HEK293 (cell line): ENCODE results near the gene SEMA4C.

Experiments used
- CTCF ChIA-PET: fragments of 350-600 bp; formaldehyde crosslinking; extraction: SDS; loops from one replicate; lab custom pipeline; 2021; ENCODE audit warnings: antibody characterized with exemption; lab: Yijun Ruan, JAX
- POLR2A ChIA-PET: fragments of 300-600 bp; formaldehyde crosslinking; extraction: SDS; loops from one replicate; lab custom pipeline; 2020; ENCODE audit warnings: antibody characterized with exemption, inconsistent platforms; lab: Yijun Ruan, JAX
- H3K27ac ChIP-seq: fragments of 200-500 bp; sonication (Bioruptor generic); 2 replicates; pipeline ENCODE4 v1.5.1; 2014; ENCODE audit warnings: low read depth, low read length, control low read depth, inconsistent platforms; ENCODE audit errors: extremely low read depth
- H3K36me3 ChIP-seq, 2 experiments: fragments of 200-500 bp in 1 of 2; sonication (Bioruptor generic) in 1 of 2; 1 replicate in 1 of 2; 2 replicates in 1 of 2; pipeline ENCODE4 v1.5.1; 2014 to 2017; ENCODE audit warnings: inconsistent platforms in 2 of 2, low read length in 2 of 2; ENCODE audit not compliant: control insufficient read depth in 2 of 2, insufficient read depth in 1 of 2
- H3K4me1 ChIP-seq: fragments of 200-500 bp; sonication (Bioruptor generic); 2 replicates; pipeline ENCODE4 v1.5.1; 2014; ENCODE audit warnings: mild to moderate bottlenecking, low read length, inconsistent platforms; ENCODE audit not compliant: control insufficient read depth, insufficient read depth
- H3K4me3 ChIP-seq: 2 replicates; pipeline ENCODE4 v1.5.1; 2011; ENCODE audit warnings: low read depth, mild to moderate bottlenecking, control low read depth, low read length, moderate library complexity
- H3K9me3 ChIP-seq: fragments of 200-500 bp; sonication (Bioruptor generic); 2 replicates; pipeline ENCODE4 v1.5.1; 2014; ENCODE audit warnings: low read depth, low read length, inconsistent platforms; ENCODE audit not compliant: control insufficient read depth, insufficient read depth
- EGR2 ChIP-seq: fragments of 450-650 bp; formaldehyde crosslinking; IDR thresholded peaks from 2 replicates; pipeline ENCODE4 v1.5.1; 2016; ENCODE audit warnings: low read depth, missing biosample characterization, missing genetic modification characterization
- GLI4 ChIP-seq: fragments of 450-650 bp; formaldehyde crosslinking; IDR thresholded peaks from 2 replicates; pipeline ENCODE4 v1.5.1; 2016; ENCODE audit warnings: missing biosample characterization, missing genetic modification characterization
- MYNN ChIP-seq: fragments of 450-650 bp; formaldehyde crosslinking; IDR thresholded peaks from 2 replicates; pipeline ENCODE4 v1.5.1; 2016; ENCODE audit warnings: missing biosample characterization, missing genetic modification characterization, borderline replicate concordance
- ZFHX2 ChIP-seq: fragments of 450-650 bp; formaldehyde crosslinking; conservative IDR thresholded peaks from 2 replicates; pipeline ENCODE4 v1.5.1; 2016; ENCODE audit warnings: missing biosample characterization, missing genetic modification characterization
- ZNF19 ChIP-seq: fragments of 450-650 bp; formaldehyde crosslinking; IDR thresholded peaks from 2 replicates; pipeline ENCODE4; 2016; ENCODE audit warnings: missing biosample characterization, missing genetic modification characterization, low read depth
- ZNF426 ChIP-seq: fragments of 450-650 bp; formaldehyde crosslinking; IDR thresholded peaks from 2 replicates; pipeline ENCODE4 v1.5.1; 2017; ENCODE audit warnings: missing biosample characterization, missing genetic modification characterization, mild to moderate bottlenecking, inconsistent platforms, moderate library complexity
- ZNF560 ChIP-seq: fragments of 450-650 bp; formaldehyde crosslinking; IDR thresholded peaks from 2 replicates; pipeline ENCODE4 v1.5.1; 2017; ENCODE audit warnings: missing biosample characterization, missing genetic modification characterization, borderline replicate concordance
- ZSCAN30 ChIP-seq: fragments of 450-650 bp; IDR thresholded peaks from 2 replicates; pipeline ENCODE4 v1.5.1; 2018; ENCODE audit warnings: missing biosample characterization, mild to moderate bottlenecking, missing genetic modification characterization, moderate library complexity
- TF ChIP-seq, protein P1 (sequence below): fragments of 450-650 bp; formaldehyde crosslinking; optimal IDR thresholded peaks from 2 replicates; pipeline ENCODE3; 2016; ENCODE audit warnings: missing biosample characterization, mild to moderate bottlenecking, missing genetic modification characterization
- TF ChIP-seq, protein P2 (sequence below): fragments of 450-650 bp; formaldehyde crosslinking; IDR thresholded peaks from 2 replicates; pipeline ENCODE4 v1.5.1; 2016; ENCODE audit warnings: missing biosample characterization, missing genetic modification characterization
- TF ChIP-seq, protein P3 (sequence below): fragments of 450-650 bp; formaldehyde crosslinking; conservative IDR thresholded peaks from 2 replicates; pipeline ENCODE4 v1.5.1; 2016; ENCODE audit warnings: low read depth, missing biosample characterization, missing genetic modification characterization
- TF ChIP-seq, protein P4 (sequence below): fragments of 450-650 bp; formaldehyde crosslinking; IDR thresholded peaks from 2 replicates; pipeline ENCODE4 v1.5.1; 2017; ENCODE audit warnings: missing biosample characterization, missing genetic modification characterization

The SEMA4C gene

DNA sequence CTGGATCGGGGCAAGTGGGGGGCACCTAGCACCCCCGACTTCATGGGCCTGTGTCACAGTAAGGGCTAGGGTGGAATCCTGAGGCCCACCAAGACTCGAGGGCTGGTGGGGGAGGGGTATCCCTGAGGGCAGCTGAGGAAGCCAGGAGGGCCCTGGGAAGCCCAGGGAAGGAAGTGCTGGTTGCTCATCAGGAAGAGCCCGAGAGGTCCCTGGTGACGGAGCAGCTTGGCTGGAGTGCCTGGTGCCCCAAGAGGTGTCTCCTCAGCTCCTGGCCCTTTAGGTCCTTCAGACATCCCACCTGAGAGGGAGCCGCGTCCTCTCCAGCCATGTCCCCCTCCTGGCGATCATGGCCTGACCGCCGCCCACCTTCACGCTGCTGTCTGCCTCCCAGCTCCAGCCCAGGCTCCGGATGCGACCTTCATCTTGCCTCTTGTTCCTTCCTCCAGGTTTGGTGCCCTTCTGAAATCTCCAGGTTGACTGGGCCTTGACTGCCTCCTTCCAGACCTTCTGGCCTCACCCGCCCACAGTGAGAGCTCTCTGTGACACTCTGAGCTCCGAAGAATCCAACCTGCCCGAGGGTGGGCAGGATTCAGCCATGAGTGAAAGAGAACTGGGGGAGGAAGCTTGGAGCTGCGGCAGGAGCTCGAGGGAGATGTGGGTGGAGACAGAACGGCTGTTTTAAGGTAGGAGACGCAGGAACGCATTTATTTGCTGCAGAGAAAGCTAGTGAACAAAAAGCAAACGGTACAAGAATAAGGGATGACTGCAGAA lies 42.7 kb upstream of the SEMA4C start:
- no peak overlapping the region for H3K4me3 ChIP-seq
- ChIA-PET CTCF (no interaction called here), POLR2A (no interaction called here)
- no peaks in the 10 kb centered on the region for H3K9me3 ChIP-seq
- H3K4me1 ChIP-seq: no peaks in the 10 kb centered on the region
- no peak overlapping the region for H3K27ac ChIP-seq
- no peaks in the 10 kb centered on the region for H3K36me3 ChIP-seq
- peak; percentile 83 for TF ChIP-seq EGR2
- TF ChIP-seq, protein P1, sequence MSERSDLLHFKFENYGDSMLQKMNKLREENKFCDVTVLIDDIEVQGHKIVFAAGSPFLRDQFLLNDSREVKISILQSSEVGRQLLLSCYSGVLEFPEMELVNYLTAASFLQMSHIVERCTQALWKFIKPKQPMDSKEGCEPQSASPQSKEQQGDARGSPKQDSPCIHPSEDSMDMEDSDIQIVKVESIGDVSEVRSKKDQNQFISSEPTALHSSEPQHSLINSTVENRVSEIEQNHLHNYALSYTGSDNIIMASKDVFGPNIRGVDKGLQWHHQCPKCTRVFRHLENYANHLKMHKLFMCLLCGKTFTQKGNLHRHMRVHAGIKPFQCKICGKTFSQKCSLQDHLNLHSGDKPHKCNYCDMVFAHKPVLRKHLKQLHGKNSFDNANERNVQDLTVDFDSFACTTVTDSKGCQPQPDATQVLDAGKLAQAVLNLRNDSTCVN (tag by site-specific recombination): no peak
- peak; percentile 28; the same call in 1 of the 2 replicates for TF ChIP-seq ZFHX2 (tag by site-specific recombination)

DNA sequence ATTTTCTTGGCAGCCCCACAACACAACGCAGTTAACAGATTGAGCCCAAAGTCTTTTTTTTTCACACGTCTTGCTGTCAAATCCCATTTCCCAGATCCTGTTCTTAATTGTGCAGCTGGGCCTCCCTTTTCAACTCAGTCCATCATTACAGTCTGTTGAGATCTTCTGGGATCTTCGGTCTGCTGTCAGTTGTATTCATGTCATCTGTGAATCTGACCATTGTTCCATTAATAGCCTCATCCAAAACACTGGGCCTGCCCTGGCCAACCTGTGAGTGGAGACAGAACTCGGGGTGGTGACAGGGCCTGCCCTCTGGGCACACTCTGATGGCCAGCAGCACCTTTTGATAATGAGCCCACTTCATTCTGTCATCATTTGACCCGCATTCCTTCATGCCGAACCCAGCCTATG lies 39.7 kb upstream of the SEMA4C start:
- Histone ChIP-seq H3K9me3 (no peaks in the 10 kb centered on the region), H3K27ac (no peak overlapping the region), H3K4me3 (no peak overlapping the region), H3K36me3 (no peaks in the 10 kb centered on the region), H3K4me1 (no peaks in the 10 kb centered on the region)
- TF ChIP-seq ZNF19 (tag by site-specific recombination) (no peak), MYNN (tag by site-specific recombination) (no peak), ZSCAN30 (no peak), ZNF426 (tag by site-specific recombination) (no peak), GLI4 (tag by site-specific recombination) (no peak), ZNF560 (tag by site-specific recombination) (no peak)
- TF ChIP-seq, protein P2, sequence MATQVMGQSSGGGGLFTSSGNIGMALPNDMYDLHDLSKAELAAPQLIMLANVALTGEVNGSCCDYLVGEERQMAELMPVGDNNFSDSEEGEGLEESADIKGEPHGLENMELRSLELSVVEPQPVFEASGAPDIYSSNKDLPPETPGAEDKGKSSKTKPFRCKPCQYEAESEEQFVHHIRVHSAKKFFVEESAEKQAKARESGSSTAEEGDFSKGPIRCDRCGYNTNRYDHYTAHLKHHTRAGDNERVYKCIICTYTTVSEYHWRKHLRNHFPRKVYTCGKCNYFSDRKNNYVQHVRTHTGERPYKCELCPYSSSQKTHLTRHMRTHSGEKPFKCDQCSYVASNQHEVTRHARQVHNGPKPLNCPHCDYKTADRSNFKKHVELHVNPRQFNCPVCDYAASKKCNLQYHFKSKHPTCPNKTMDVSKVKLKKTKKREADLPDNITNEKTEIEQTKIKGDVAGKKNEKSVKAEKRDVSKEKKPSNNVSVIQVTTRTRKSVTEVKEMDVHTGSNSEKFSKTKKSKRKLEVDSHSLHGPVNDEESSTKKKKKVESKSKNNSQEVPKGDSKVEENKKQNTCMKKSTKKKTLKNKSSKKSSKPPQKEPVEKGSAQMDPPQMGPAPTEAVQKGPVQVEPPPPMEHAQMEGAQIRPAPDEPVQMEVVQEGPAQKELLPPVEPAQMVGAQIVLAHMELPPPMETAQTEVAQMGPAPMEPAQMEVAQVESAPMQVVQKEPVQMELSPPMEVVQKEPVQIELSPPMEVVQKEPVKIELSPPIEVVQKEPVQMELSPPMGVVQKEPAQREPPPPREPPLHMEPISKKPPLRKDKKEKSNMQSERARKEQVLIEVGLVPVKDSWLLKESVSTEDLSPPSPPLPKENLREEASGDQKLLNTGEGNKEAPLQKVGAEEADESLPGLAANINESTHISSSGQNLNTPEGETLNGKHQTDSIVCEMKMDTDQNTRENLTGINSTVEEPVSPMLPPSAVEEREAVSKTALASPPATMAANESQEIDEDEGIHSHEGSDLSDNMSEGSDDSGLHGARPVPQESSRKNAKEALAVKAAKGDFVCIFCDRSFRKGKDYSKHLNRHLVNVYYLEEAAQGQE (tag by site-specific recombination): no peak
- TF ChIP-seq, protein P3, sequence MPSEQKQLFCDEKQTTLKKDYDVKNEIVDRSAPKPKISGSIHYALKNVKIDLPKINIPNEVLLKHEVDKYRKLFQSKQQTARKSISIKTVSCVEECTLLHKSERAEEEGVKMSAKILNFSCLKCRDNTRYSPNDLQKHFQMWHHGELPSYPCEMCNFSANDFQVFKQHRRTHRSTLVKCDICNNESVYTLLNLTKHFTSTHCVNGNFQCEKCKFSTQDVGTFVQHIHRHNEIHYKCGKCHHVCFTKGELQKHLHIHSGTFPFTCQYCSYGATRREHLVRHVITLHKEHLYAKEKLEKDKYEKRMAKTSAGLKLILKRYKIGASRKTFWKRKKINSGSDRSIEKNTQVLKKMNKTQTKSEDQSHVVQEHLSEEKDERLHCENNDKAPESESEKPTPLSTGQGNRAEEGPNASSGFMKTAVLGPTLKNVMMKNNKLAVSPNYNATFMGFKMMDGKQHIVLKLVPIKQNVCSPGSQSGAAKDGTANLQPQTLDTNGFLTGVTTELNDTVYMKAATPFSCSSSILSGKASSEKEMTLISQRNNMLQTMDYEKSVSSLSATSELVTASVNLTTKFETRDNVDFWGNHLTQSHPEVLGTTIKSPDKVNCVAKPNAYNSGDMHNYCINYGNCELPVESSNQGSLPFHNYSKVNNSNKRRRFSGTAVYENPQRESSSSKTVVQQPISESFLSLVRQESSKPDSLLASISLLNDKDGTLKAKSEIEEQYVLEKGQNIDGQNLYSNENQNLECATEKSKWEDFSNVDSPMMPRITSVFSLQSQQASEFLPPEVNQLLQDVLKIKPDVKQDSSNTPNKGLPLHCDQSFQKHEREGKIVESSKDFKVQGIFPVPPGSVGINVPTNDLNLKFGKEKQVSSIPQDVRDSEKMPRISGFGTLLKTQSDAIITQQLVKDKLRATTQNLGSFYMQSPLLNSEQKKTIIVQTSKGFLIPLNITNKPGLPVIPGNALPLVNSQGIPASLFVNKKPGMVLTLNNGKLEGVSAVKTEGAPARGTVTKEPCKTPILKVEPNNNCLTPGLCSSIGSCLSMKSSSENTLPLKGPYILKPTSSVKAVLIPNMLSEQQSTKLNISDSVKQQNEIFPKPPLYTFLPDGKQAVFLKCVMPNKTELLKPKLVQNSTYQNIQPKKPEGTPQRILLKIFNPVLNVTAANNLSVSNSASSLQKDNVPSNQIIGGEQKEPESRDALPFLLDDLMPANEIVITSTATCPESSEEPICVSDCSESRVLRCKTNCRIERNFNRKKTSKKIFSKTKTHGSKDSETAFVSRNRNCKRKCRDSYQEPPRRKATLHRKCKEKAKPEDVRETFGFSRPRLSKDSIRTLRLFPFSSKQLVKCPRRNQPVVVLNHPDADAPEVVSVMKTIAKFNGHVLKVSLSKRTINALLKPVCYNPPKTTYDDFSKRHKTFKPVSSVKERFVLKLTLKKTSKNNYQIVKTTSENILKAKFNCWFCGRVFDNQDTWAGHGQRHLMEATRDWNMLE: no peak
- TF ChIP-seq, protein P4, sequence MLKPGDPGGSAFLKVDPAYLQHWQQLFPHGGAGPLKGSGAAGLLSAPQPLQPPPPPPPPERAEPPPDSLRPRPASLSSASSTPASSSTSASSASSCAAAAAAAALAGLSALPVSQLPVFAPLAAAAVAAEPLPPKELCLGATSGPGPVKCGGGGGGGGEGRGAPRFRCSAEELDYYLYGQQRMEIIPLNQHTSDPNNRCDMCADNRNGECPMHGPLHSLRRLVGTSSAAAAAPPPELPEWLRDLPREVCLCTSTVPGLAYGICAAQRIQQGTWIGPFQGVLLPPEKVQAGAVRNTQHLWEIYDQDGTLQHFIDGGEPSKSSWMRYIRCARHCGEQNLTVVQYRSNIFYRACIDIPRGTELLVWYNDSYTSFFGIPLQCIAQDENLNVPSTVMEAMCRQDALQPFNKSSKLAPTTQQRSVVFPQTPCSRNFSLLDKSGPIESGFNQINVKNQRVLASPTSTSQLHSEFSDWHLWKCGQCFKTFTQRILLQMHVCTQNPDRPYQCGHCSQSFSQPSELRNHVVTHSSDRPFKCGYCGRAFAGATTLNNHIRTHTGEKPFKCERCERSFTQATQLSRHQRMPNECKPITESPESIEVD (tag by site-specific recombination): no peak
- ChIA-PET POLR2A (interaction anchor here (0.6 kb wide), 1 partner anchor 48 kb away, joined by 3 read pairs; no protein-coding TSS in a partner anchor), CTCF (interaction anchor here (1.4 kb wide), 1 partner anchor 41 kb away, joined by 6 read pairs; no protein-coding TSS in a partner anchor)
